Mucosa of descending colon (tissue), 3 donors: ENCODE results near the gene ZBTB46. TPM values are rescaled to one million over a fixed set of nuclear protein-coding genes. Genes with fewer than 3 reads are reported as not detected.
A peak's percentile ranks its signal among the peaks of the same experiment; 100 is the strongest.
"Not testable (repeated sequence)": the region's sequence is repeated elsewhere in the genome, so short reads cannot be mapped to it uniquely, and the experiment has no call there.

Experiments used
- ATAC-seq: fragments of 200-7000 bp; cut with Tn5 transposase; one replicate; pipeline ENCODE4 v1.9.1; 2020; ENCODE audit warnings: mild to moderate bottlenecking, moderate library complexity
- DNase-seq, 3 donors: peaks; one replicate each; pipeline ENCODE4 v3.0.0-alpha.2; 2020
- H3K36me3 ChIP-seq: fragments of 200-600 bp; one replicate; pipeline ENCODE4 v1.8.0; 2021; ENCODE audit warnings: low read depth, mild to moderate bottlenecking
- H3K4me1 ChIP-seq: fragments of 200-600 bp; one replicate; pipeline ENCODE4 v1.8.0; 2021; ENCODE audit warnings: low read depth, mild to moderate bottlenecking
- H3K4me3 ChIP-seq: fragments of 200-600 bp; one replicate; pipeline ENCODE4 v1.8.0; 2021; ENCODE audit warnings: mild to moderate bottlenecking
- H3K9me3 ChIP-seq: fragments of 200-600 bp; one replicate; pipeline ENCODE4 v1.8.0; 2021; ENCODE audit warnings: mild to moderate bottlenecking
- CTCF ChIP-seq: fragments of 200-600 bp; IDR thresholded peaks from one replicate; pipeline ENCODE4 v1.8.0; 2022; ENCODE audit warnings: antibody characterized with exemption, mild to moderate bottlenecking
- intact Hi-C, 2 donors: fragments of 100-400 bp; cut with DNase I in 1 of 2; cut with micrococcal nuclease in 1 of 2; formaldehyde crosslinking; loops; one replicate each; pipeline versions ENCODE4 v1.11.0 to v1.11.1; 2022; cut with DNase I, micrococcal nuclease
- long read RNA-seq, 2 donors: library from polyadenylated mRNA; unstranded; transcript quantifications; one replicate each; pipeline ENCODE4 v2.0.0, GENCODE V29; 2019 to 2021
- total RNA-seq, 3 donors: library from RNA; stranded (reverse); fragmentation: NEBNext Ultra II Directional in 2 of 3; extraction: Animal tissue kit (Norgen Biotek cat#: 25700) in 2 of 3; gene quantifications; one replicate each; pipeline versions ENCODE4 v1.2.1 to v1.2.4, GENCODE V29; 2021 to 2023
- donor health status: DM: no; HTN: no; CAD: no; lungs with moderate emphysema.
- donor health status: DM: no; HTN: no; CAD: no.
- donor health status: DM: no; HTN: yes; CAD: no.

The ZBTB46 gene
- total RNA-seq = 1 to 10 TPM; 3.1 to 5.7 (median 3.3) TPM
- long read RNA-seq, donor 1, partial matches to known transcripts = 2 of 5 reads
- long read RNA-seq, donor 1, other reads (novel, unspliced or antisense) = 3 of 5 reads
- long read RNA-seq, donor 2, partial matches to known transcripts = 1 of 3 reads
- long read RNA-seq, donor 2, other reads (novel, unspliced or antisense) = 2 of 3 reads

- Histone ChIP-seq H3K36me3 (no peaks in the 10 kb centered on the region), H3K9me3 (no peaks in the 10 kb centered on the region), H3K4me1 (peaks cover 32% of the 10 kb centered on the region), H3K4me3 (peak within 1 kb of the TSS; percentile 30)
- peak in 2 of 3 donors; percentile 72 to 76 for DNase-seq
- no peak for TF ChIP-seq CTCF
- ATAC-seq = peak; percentile 61
- intact Hi-C loops = no loop called here
Measured at GRCh38 chr20:63830841-63831588, at the start of gene ZBTB46. ZBTB46 (minus strand) TSS chr20:63831264; CDS start chr20:63790757, 40,507 bp downstream.

GRCh38 chr20:63878899-63879663 lies 48.0 kb upstream of the ZBTB46 start:
- no peak for TF ChIP-seq CTCF
- no peaks in the 10 kb centered on the region for H3K4me1 ChIP-seq
- DNase-seq (no peak), ATAC-seq (no peak)
- peaks cover 4% of the 10 kb centered on the region for H3K36me3 ChIP-seq
- intact Hi-C loops = no loop called here
- no peaks in the 10 kb centered on the region for H3K9me3 ChIP-seq
- no peak overlapping the region for H3K4me3 ChIP-seq

- ATAC-seq = no peak
- H3K36me3 ChIP-seq = peaks cover 4% of the 10 kb centered on the region
- H3K4me3 ChIP-seq = no peak overlapping the region
- intact Hi-C loops = no loop called here
- H3K9me3 ChIP-seq = no peaks in the 10 kb centered on the region
- H3K4me1 ChIP-seq = no peaks in the 10 kb centered on the region
- no peak for TF ChIP-seq CTCF
- no peak for DNase-seq
Measured at GRCh38 chr20:63877755-63878470, 46.8 kb upstream of the ZBTB46 start.

GRCh38 chr20:63876489-63877036 lies 45.5 kb upstream of the ZBTB46 start:
- Histone ChIP-seq H3K4me3 (no peak overlapping the region), H3K9me3 (no peaks in the 10 kb centered on the region), H3K4me1 (no peaks in the 10 kb centered on the region), H3K36me3 (peaks cover 13% of the 10 kb centered on the region)
- intact Hi-C loops = no loop called here
- no peak for TF ChIP-seq CTCF
- ATAC-seq (no peak), DNase-seq (no peak)

GRCh38 chr20:63874241-63874640 lies 43.2 kb upstream of the ZBTB46 start:
- H3K9me3 ChIP-seq, H3K4me3 ChIP-seq, H3K4me1 ChIP-seq, DNase-seq, ATAC-seq, intact Hi-C loops: not testable (repeated sequence)
- peaks cover 14% of the 10 kb centered on the region for H3K36me3 ChIP-seq
